22Rv1 (cell line): ENCODE data around the gene MGAT1.

ENCODE experiments used
- H3K27ac ChIP-seq: fragments of 450-650 bp; 2 replicates; pipeline ENCODE4 v1.5.1; 2017
- CTCF ChIP-seq: fragments of 450-650 bp; IDR thresholded peaks from 2 replicates; pipeline ENCODE4 v1.5.1; 2017; ENCODE audit warnings: mild to moderate bottlenecking
- ZFX ChIP-seq: fragments of 450-650 bp; IDR thresholded peaks from 2 replicates; pipeline ENCODE4 v1.6.1; 2017; ENCODE audit warnings: antibody characterized with exemption, borderline replicate concordance

MGAT1 gene

GRCh38 chr5:180802325-180803180, at the start of gene MGAT1:
Gene MGAT1, minus strand, starts transcription at chr5:180802806. Its CDS starts 9,835 bp downstream, at chr5:180792971.
- TF ChIP-seq ZFX (no peak), CTCF (no peak)
- peak within 1 kb of the TSS; percentile 81 for H3K27ac ChIP-seq

- TF ChIP-seq CTCF (no peak), ZFX (no peak)
- no peak overlapping the region for H3K27ac ChIP-seq
These were observed 48.0 kb upstream of the MGAT1 start for GRCh38 chr5:180850434-180851078.

GRCh38 chr5:180849827-180850226, 47.2 kb upstream of the MGAT1 start:
- H3K27ac ChIP-seq, result no peak overlapping the region
- no peak for TF ChIP-seq ZFX
- no peak for TF ChIP-seq CTCF

- H3K27ac ChIP-seq, result no peak overlapping the region
- no peak for TF ChIP-seq CTCF
- no peak for TF ChIP-seq ZFX
These were observed 46.3 kb upstream of the MGAT1 start for GRCh38 chr5:180848878-180849277.

- no peak for TF ChIP-seq ZFX
- no peak for TF ChIP-seq CTCF
These were observed 45.7 kb upstream of the MGAT1 start for GRCh38 chr5:180848265-180848664.

GRCh38 chr5:180847026-180847425, 44.4 kb upstream of the MGAT1 start:
- no peak overlapping the region for H3K27ac ChIP-seq
- no peak for TF ChIP-seq ZFX
- no peak for TF ChIP-seq CTCF

More at GRCh38 chr5:180848265-180848664, 45.7 kb upstream of the MGAT1 start:
- no peak overlapping the region for H3K27ac ChIP-seq

- TF ChIP-seq ZFX (no peak), CTCF (no peak)
- H3K27ac ChIP-seq, result no peak overlapping the region
These were observed 42.3 kb upstream of the MGAT1 start for GRCh38 chr5:180844858-180845257.
